ENCODE data around the gene NCAPG2. TPM values are rescaled to one million over a fixed set of nuclear protein-coding genes. Genes with fewer than 3 reads are reported as not detected.

Gene NCAPG2
- total RNA-seq, 2 experiments from 2014 or later = 61.8 to 111 TPM

- intact Hi-C loops (cut with micrococcal nuclease; ENCODE audit: unreplicated experiment) = no loop called here
- no peak for DNase-seq (ENCODE audit: low spot score)
- Histone ChIP-seq H3K9me2 (ENCODE audit: insufficient read depth, low read length) (no peaks in the 10 kb centered on the region), H3K9me3 (ENCODE audit: low read length) (no peaks in the 10 kb centered on the region), H3K4me1 (ENCODE audit: insufficient read depth, low read length, poor library complexity, severe bottlenecking) (no peaks in the 10 kb centered on the region), H3K27ac (ENCODE audit: low read depth, low read length, poor library complexity, severe bottlenecking) (no peak overlapping the region), H4K20me1 (ENCODE audit: insufficient read depth, low read length) (no peaks in the 10 kb centered on the region), H3K4me2 (ENCODE audit: low read length) (no peak overlapping the region), H3K36me3 (ENCODE audit: insufficient read depth, low read length) (0 out of 2 replicates have a peak, but pooled peaks cover 6% of the 10 kb centered on the region), H2AFZ (ENCODE audit: low read length) (no peak overlapping the region), H3K4me3 (ENCODE audit: low read depth, low read length, poor library complexity, severe bottlenecking) (no peak overlapping the region), H3K79me2 (ENCODE audit: insufficient read depth, low read depth, low read length) (no peaks in the 10 kb centered on the region)
- CTCF ChIA-PET (ENCODE audit: unreplicated experiment) = no interaction called here
- TF ChIP-seq EZH2phosphoT487 (IDR thresholded peaks at IDR 0.05; ENCODE audit: borderline replicate concordance, low read depth, low read length) (no peak), CTCF (conservative IDR thresholded peaks at IDR 0.05; ENCODE audit: low read length) (0 out of 2 replicates have a peak, but pooled peaks have one; percentile 18)
- POLR2A ChIA-PET = interaction anchor here (0.9 to 2.2 kb wide), 3 partner anchors 9 to 18 kb away, joined by 3 to 8 read pairs (median 3); no protein-coding TSS in a partner anchor
- BruUV-seq (replicated peaks) = TSS peak; percentile 52
Measured at GRCh38 chr7:158732494-158733219, 28.1 kb upstream of the NCAPG2 start.

- H3K4me2 ChIP-seq (ENCODE audit: low read length) = no peak overlapping the region
- intact Hi-C loops (cut with micrococcal nuclease; ENCODE audit: unreplicated experiment) = no loop called here
- H3K27ac ChIP-seq (ENCODE audit: low read depth, low read length, poor library complexity, severe bottlenecking) = no peak overlapping the region
- BruUV-seq (replicated peaks) = no TSS peak
- POLR2A ChIA-PET = no interaction called here
- no peaks in the 10 kb centered on the region for H3K79me2 ChIP-seq (ENCODE audit: insufficient read depth, low read depth, low read length)
- no peaks in the 10 kb centered on the region for H3K9me3 ChIP-seq (ENCODE audit: low read length)
- no peak for DNase-seq (ENCODE audit: low spot score)
- H2AFZ ChIP-seq (ENCODE audit: low read length) = no peak overlapping the region
- H3K4me3 ChIP-seq (ENCODE audit: low read depth, low read length, poor library complexity, severe bottlenecking) = no peak overlapping the region
- TF ChIP-seq EZH2phosphoT487 (IDR thresholded peaks at IDR 0.05; ENCODE audit: borderline replicate concordance, low read depth, low read length) (no peak), CTCF (conservative IDR thresholded peaks at IDR 0.05; ENCODE audit: low read length) (no peak)
- H3K4me1 ChIP-seq (ENCODE audit: insufficient read depth, low read length, poor library complexity, severe bottlenecking) = no peaks in the 10 kb centered on the region
- CTCF ChIA-PET (ENCODE audit: unreplicated experiment) = no interaction called here
- H4K20me1 ChIP-seq (ENCODE audit: insufficient read depth, low read length) = no peaks in the 10 kb centered on the region
- 0 out of 2 replicates have a peak, but pooled peaks cover 1% of the 10 kb centered on the region for H3K36me3 ChIP-seq (ENCODE audit: insufficient read depth, low read length)
- H3K9me2 ChIP-seq (ENCODE audit: insufficient read depth, low read length) = no peaks in the 10 kb centered on the region
Measured at GRCh38 chr7:158731761-158732160, 27.2 kb upstream of the NCAPG2 start.
